IPS DF 19.7 (cell line): ENCODE results near the gene SYCP2L.
"Not testable (repeated sequence)": the region's sequence is repeated elsewhere in the genome, so short reads cannot be mapped to it uniquely, and the experiment has no call there.

Source experiments
- DNase-seq: peaks from one replicate; pipeline ENCODE4 v3.0.0-alpha.2; 2013; ENCODE audit warnings: low read depth, low spot score

Gene SYCP2L

DNA sequence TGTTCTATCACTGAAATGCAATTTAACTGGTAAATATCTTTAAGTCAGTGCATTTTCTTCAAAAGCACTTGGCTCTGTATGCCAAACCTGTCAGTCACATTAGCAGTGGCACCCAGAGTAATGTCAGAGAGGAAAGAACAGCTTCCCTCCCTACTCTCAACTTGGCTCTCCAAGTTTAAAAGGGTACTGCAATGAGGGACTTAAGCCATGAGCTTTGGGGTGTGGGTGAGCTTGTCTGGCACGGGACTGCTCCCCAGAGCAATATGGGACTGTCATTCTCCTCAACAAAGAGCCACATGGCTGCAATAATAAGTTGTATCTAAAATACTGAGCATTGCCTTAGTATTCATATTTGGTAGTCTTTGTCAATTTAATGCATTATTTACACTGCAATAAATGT, 9.0 kb upstream of the SYCP2L start:
- no peak for DNase-seq

DNA sequence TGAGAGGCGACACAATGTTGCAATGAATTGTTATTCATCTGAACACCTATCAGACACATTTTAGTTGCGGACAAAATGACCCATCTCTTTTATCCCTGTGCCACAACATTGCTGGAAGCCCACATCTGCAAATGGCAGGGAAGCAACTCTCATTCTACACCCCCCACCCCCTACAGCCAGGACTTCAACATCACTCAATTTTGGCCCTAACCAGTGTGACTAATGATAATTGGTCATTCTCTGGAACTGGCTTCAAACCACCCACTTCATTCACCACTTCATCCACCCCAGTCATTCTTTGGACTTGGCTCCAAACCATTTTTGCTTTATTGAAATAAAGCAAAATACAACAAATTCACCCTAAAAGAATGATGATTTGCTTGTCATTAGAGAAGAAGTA, 6.5 kb upstream of the SYCP2L start:
- DNase-seq, result no peak

- not testable (repeated sequence) for DNase-seq
Measured at GRCh38 chr6:10882253-10882630, 4.6 kb upstream of the SYCP2L start.

- peak; percentile 54 for DNase-seq
Measured at GRCh38 chr6:10882657-10883171, 4.1 kb upstream of the SYCP2L start.

DNA sequence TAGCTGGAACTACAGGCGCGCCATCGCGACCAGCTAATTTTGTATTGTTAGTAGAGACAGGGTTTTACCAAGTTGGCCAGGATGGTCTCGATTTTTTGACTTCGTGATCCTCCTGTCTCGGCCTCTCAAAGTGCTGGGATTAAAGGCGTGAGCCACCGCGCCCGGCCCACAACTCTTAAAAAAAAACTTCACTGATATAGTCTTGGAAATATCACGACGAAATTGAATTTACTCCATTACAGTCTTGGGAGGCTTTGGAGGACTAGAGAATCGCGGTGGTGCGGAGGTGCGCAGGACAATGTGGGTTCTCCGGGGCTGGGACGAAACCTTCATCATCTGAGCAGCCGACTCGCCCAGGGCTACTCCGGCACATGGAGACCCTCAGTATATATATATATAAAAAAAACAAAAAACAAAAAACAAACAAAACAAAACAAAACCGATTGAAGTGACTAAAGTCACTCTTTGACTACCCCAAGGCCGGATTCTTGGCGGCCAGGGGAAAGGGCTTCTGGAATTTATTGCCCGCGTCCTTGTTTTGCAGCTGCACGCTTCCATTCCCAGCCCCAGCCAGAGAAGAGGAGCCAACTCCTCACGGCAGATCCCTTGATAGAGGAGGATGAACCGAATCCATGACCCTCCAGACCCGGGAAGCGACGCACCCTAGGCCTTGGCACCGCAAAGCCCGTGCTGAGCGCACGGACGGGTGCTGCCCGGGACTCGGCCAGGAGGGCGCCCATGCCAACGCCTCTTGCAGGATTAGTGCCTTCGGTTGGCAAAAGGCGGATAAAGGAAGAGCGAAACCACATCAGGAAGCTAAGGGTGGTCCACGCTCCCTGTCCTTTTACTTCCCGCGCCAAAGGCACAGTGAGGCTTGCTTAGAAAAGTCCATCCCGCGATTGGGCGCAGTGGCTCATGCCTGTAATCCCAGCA, 3.3 kb upstream of the SYCP2L start:
- DNase-seq, result no peak

- peak; percentile 25 for DNase-seq
Measured at GRCh38 chr6:10884245-10884972, 2.4 kb upstream of the SYCP2L start.

DNA sequence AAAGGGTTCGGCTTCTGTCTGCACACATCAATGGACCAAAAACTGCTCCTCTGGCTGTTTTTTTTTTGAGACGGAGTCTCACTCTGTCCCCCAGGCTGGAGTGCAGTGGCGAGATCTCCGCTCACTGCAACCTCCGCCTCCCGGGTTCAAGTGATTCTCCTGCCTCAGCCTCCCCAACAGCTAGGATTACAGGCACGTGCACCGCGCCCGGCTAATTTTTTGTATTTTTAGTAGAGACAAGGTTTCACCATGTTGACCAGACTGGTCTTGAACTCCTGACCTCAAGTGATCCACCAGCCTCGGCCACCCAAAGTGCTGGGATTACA, 524 bp upstream of the SYCP2L start:
- DNase-seq, result not testable (repeated sequence)

DNA sequence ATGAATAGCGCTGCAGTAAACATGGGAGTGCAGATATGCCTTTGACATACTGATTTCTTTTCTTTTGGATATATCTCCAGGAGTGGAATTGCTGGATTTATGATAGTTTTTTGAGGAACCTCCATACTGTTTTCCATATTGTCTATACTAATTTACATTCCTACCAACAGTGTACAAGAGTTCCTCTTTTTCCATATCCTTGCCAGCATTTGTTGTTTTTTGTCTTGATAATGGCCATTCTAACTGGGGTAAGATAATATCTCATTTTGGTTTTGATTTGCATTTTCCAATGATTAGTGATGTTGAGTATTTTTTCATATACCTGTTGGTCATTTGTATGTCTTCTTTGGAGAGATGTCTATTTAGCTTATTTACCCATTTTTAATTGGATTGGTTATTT, 3.3 kb downstream of the SYCP2L start:
- DNase-seq, result no peak

GRCh38 chr6:10891960-10892359, 5.1 kb downstream of the SYCP2L start:
- no peak for DNase-seq

DNA sequence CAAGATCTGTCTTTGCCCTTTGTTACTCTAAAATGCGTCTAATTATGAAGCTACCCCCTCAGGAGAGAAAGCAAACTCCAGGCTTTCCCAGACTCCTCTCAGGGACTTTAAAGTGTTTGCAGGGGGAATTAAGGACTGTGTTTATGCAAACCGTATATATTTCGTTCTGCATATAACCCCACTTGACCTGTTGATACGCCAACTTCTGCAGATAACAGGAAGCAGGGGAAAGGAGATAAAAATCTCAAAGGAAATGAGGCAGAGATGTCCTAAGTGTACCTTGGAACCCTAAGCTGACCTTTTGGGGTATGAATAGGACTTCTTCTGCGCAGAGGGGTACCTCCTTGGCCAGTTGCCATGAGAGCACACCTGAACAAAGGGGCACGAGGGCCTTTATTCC, 8.1 kb downstream of the SYCP2L start:
- no peak for DNase-seq

DNA sequence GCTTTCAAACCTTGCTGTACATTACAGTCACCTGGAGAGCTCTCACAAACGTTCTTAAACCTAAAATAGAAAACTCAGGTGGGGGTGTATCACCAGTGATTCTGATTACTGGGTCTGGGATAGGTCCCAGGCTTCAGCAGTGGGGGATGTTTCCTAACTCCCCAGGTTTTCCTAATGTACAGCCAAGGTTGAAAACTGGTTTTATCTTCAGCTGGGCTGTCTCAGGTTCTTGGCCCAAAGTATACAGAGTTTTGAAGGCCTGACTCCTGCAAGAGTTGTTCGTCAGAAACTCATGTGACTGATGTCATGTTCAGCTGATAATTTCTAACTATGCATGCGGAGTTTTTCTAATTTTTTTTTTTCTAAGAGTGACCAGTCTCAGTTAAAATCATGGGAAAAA, 9.8 kb downstream of the SYCP2L start:
- no peak for DNase-seq

DNA sequence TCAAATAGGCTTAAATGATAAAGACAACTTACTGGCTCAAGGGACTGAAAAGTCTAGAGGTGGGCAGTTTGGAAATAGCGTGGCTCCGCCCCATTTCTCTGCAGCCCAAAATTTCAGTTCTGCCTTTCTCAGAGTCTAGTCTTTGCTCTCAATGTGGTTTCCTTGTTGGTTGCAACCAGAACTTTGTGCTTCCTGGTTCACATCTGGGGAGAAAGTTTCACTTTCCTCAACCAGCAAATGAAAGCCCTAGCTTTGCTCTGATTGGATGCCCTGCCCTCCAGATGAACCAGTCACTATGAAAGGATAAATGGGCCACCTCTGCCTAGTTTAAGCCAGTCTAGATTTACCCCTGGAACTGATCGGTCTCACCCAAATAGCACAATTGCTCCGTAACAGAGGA, 14.9 kb downstream of the SYCP2L start:
- no peak for DNase-seq

GRCh38 chr6:10904015-10904414, 17.2 kb downstream of the SYCP2L start:
- no peak for DNase-seq

GRCh38 chr6:10908228-10908627, 21.4 kb downstream of the SYCP2L start:
- DNase-seq, result no peak

GRCh38 chr6:10919520-10919919, 32.7 kb downstream of the SYCP2L start:
- DNase-seq, result not testable (repeated sequence)

DNA sequence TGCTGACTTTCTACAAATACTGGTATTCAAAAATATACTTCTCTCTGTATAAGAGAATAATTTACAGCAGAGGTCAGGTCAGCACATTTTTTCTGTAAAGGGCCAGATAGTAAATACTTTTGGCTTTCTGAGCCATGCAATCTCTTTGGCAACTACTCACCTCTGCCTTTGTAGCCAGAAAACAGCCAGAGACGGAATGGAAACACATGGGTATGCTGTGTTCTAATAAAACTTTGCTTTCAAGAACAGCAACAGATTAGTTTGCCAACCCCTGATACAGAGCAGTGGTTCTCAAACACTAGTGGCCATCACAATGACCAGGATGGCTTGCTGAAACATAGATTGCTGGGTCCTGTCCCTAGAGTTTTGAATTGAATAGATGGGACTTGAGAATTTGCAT, 46.3 kb downstream of the SYCP2L start:
- DNase-seq, result no peak

- DNase-seq, result no peak
Measured at GRCh38 chr6:10939840-10940239, 53.0 kb downstream of the SYCP2L start.

- no peak for DNase-seq
Measured at GRCh38 chr6:10945845-10946244, 59.0 kb downstream of the SYCP2L start.

DNA sequence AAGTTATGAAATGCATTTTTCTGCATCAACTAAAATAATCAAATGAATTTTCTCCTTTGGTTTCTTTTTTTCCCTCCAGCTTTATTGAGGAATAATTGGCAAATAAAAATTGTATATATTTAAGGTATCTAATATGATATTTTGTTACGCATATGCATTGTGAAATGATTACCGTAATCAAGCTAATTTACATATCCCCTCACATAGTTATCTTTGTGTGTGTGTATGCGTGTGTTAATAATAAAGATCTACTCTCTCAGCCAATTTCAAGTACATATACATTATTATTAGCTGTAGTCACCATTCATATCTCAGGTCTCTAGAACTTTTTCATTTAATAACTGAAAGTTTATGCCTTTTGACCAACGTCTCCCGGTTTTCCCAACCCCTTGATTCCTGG, 61.1 kb downstream of the SYCP2L start:
- no peak for DNase-seq

DNA sequence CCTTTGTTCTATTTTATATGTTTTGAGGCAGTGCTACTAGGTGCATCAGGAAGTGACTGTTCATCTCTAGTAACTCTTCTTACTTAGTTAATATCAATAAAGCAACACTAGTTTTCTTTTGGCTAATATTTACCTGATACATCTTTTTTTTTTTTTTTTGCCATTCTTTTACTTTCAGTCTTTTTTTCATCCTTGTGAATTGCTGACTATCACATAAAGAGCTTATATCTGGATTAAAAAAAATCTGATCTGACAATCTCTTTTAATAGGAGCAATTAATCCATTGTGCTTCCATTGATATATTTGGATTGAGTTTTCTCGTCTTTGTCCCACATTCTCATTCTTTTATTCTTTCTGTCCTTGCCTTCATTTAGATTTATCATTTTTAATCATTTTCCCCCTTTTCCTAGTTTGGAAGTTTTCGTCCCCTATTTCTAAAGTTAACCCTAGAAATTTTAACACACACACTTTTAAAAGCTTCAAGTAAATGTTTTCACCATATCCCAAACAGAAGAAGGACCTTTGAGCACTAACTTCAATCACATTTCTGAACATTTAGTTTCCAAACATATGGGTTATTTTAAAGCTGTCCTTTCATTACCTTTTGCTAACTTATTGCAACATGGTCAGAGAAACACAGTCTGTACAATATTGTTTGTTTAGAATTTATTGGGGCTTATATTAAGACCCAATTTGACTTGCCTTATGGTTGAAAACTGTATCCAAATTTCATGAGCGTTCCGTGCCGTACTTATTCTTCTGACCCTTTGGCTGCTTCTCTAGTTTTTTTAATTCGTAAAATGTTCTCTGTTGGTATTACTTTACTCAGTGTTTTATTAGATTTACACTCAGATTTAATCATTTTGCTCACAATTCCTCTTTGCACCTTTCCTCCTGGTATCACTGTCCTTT, 63.0 kb downstream of the SYCP2L start:
- DNase-seq, result no peak

DNA sequence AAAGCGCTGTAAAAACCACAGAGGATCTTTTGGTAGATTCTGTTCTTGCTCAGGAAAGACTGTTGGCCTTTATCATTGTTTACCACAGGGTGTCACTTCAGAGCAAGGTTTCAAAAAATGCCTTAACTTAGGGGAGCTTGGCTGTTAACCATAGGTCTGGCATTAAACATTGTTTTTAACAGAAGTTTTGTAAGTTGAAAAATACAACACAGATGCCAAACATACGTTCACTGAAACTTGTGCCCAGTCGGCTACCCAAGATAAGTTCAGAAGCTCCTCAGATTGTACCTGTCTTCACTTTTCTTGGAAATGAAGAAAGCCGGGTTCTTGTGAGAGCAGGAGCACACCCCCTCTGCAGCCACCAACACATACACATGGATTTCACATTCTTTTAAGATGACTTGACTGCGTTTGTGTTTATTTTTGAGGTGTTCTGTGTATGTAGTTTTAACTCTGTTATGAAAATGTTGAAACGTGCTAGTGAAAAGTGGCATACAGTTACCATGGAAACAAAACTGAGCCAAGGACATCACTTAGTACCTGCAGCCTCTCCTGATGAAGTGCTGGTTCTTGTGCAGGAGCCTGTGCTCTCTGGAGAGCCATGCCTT, 64.9 kb downstream of the SYCP2L start:
- no peak for DNase-seq
